OCI-LY1 (cell line): ENCODE measurements around the gene HBE1.

ENCODE experiments used
- EZH2 ChIP-seq: fragments of 200-600 bp; sonication (generic), shearing (Covaris generic); IDR thresholded peaks from 2 replicates; pipeline ENCODE4 v1.8.0; 2017; ENCODE audit warnings: borderline replicate concordance, mixed run types, mild to moderate bottlenecking, antibody characterized with exemption, low read length, moderate library complexity, mixed read lengths
- TF ChIP-seq, protein P1 (sequence below): fragments of 200-600 bp; sonication (generic), shearing (Covaris generic); IDR thresholded peaks from 2 replicates; pipeline ENCODE4 v1.5.1; 2017; ENCODE audit warnings: mild to moderate bottlenecking, antibody characterized with exemption, low read length, moderate library complexity, mixed read lengths

- TF ChIP-seq, protein P1, sequence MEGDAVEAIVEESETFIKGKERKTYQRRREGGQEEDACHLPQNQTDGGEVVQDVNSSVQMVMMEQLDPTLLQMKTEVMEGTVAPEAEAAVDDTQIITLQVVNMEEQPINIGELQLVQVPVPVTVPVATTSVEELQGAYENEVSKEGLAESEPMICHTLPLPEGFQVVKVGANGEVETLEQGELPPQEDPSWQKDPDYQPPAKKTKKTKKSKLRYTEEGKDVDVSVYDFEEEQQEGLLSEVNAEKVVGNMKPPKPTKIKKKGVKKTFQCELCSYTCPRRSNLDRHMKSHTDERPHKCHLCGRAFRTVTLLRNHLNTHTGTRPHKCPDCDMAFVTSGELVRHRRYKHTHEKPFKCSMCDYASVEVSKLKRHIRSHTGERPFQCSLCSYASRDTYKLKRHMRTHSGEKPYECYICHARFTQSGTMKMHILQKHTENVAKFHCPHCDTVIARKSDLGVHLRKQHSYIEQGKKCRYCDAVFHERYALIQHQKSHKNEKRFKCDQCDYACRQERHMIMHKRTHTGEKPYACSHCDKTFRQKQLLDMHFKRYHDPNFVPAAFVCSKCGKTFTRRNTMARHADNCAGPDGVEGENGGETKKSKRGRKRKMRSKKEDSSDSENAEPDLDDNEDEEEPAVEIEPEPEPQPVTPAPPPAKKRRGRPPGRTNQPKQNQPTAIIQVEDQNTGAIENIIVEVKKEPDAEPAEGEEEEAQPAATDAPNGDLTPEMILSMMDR = no peak
- no peak for TF ChIP-seq EZH2
Observed at GRCh38 chr11:5237420-5237819, 32.3 kb downstream of the HBE1 start.
